SIG-M5 treated with dmso at 0.1 percent for 504 hours (cell line): ENCODE results near the gene ARHGEF1.
A peak's percentile ranks its signal among the peaks of the same experiment; 100 is the strongest.
"Not testable (repeated sequence)": the region's sequence is repeated elsewhere in the genome, so short reads cannot be mapped to it uniquely, and the experiment has no call there.

Experiments used
- DNase-seq: peaks from one replicate; lab custom pipeline; 2025; ENCODE audit not compliant: unreplicated experiment; lab: John Stamatoyannopoulos, UW

The ARHGEF1 gene

DNA sequence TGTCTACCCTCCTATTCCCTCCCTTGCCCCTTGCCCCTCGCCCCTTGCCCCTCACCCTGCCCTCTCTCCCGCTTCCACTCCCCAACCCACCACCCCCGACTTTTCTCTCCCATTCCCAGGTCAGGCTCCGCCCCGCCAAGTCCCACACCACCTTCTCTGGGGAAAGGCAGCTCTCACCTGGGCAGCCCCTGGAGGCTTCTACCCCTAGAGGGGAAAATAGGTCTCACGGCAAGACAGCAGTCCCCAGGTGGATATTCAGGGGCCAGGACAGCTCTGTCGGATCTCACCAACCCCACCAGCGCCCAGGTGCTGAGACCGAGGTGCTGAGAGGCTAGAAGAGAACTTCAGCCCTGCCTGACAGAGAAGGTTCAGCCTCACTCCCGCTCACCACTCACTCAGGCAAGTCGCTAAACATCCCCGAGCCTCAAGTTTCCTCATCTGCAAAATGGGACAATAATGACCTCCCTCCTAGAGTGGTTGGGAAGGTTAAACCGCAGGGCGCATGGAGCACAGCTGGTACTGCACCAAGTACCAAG, 46.6 kb downstream of the ARHGEF1 start:
- DNase-seq, result no peak

DNA sequence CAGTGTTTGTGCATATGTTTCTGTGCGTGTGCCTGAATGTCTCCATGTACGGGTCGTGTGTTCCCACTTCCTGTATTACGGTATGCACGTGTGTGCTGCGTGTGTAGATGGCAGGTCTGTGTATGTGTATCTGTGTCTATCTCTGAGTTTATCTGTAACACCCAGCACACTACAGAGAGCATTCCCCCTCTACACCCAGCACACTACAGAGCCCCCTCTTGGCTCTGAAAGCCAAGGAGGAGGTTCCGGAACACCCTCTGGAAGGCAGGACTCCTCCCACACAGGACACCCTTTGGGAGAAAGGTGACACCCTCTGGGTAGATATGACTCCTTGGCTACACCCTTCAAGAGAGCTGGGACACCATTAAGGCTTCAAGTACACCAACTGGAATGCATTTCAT, 47.3 kb downstream of the ARHGEF1 start:
- DNase-seq, result no peak

DNA sequence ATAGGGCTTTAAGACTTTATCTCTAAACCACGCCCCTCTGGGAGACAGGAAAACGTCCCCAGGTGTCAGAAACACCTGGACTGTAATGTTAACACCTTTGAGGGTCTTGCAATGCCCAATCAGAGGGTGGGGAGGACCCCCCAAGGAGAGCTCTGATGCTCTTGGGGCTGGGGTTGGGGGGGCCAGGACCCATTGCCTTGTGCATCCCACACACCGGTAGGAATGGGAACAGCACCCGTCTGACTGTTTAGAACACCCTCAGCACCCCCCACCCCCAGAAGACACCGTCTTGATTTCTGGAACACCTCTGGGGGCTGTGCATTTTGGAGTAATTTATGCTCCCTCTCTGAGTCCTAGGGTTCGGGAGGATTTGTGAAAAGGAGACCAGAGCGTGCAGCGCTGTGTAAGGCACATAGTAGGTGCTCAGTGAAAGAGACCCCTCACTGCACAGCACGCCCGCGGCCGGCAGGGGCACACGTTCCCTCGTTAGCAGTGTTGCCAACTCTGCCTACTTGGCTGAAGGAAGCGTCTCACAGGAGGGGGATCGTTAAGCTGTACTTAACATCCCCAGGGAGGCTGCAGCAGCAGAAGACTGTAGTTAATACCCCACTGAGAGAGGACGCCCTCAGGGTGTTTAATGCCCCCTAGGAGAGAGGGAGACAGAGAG, 48.1 kb downstream of the ARHGEF1 start:
- no peak for DNase-seq

DNA sequence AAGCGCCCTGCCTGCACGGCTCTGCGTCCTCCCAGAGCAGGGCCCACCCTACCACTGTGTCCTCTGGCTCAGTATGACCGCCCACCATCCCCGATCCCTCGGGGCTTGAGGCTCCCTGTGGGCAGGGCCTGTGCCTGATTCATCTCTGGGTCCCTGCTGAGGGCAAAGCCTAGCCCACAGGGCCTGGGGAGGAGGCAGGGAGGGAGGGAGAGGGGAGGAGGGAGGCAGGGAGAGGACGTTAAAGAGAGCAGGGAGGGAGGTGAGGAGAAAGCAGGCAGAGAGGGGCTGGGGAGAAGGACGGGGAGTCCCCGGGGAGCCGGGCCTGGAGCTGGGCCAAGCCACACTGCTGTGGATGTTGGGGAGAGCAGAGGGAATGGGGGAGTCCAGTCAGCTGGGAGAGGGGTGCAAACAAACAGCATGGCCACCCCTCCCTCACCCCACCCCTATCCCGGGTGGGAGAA, 49.3 kb downstream of the ARHGEF1 start:
- DNase-seq, result no peak

DNA sequence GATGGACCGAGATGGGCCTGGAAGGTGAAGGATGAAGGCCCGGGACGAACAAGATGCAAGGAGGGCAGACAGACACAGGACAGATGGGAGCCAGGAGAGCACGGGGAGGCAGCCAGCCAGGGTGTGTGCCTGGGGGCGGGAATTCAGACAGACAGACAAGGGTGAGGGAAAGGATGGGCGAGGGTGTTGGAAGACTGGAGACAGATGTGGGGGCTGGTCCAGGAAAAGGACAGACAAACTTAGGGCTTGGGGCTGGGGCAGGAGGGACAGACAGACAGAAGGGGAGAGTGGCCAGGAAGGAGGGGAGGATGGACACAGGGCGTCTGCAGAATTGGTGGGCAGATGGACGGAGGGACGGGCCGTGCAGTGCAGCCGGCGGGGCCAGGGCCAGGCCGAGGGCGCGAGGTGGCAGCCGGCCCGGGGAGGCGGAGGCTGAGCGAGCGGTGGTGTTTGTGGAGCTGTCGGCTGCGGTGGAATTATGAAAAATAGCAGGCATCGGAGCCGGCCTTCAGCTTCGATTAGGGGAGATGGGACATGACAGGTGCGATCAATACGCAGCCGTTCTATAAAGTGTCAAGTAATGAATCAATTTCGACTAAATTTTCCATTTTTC, 49.8 kb downstream of the ARHGEF1 start:
- DNase-seq, result no peak

DNA sequence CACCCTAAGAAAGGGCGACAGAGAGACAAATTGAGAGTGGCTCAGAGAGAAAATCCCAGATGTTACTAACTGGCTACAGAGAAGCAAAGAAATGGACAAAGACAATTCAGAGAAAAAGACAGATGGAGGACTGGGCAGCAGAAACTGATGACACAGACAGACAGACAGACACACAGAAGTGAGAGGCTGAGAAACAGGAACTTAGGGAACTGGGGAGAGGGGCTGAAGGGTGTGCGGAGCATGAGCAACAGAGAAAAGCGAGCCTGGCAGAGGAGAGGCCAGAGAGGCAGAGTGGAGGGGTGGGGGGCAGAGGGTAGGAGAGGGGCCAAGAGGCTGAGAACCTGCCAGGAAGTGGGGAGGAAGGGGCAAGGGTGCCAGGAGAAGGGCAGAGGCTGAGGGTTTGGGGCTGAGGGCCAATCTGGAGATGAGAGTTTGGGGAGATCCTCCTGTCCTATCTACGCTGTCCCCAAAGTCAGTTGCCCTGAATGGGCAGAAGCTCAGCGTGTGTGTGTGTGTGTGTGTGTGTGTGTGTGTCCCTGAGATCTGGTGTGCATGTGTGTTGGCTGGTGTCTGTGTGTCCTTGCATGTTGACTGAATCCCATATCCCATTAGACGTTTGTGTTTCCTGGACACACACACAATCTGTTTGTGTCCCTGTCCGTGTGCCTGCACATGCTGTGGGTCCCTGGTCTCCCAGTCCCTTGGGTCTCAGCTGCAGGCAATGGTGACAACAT, 50.9 kb downstream of the ARHGEF1 start:
- DNase-seq, result peak; percentile 45

DNA sequence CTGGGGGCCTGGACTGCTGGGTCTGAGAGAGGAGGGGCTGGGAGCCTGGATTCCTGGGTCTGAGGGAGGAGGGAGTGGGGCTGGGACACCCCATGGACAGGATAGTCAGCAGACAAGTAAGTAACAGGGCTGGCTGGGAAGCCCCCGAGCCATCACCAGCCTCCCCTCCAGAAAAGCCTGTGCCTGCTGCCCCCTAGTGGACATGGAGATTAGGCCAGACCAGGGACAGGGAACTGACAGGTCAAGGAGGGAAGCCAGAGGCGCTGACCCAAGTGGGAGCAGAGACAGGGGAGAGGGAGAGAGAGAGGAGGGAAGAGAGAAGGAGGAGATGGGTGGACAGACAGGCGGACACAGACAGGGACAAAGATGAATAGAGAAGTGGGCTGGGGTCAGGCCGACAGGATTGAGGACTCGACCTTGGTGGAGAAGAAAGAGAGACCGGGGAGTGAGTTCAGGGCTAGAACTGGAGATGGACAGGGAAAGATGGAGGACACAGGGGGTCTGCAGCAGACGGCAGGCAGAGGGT, 51.9 kb downstream of the ARHGEF1 start:
- DNase-seq, result peak; percentile 25

DNA sequence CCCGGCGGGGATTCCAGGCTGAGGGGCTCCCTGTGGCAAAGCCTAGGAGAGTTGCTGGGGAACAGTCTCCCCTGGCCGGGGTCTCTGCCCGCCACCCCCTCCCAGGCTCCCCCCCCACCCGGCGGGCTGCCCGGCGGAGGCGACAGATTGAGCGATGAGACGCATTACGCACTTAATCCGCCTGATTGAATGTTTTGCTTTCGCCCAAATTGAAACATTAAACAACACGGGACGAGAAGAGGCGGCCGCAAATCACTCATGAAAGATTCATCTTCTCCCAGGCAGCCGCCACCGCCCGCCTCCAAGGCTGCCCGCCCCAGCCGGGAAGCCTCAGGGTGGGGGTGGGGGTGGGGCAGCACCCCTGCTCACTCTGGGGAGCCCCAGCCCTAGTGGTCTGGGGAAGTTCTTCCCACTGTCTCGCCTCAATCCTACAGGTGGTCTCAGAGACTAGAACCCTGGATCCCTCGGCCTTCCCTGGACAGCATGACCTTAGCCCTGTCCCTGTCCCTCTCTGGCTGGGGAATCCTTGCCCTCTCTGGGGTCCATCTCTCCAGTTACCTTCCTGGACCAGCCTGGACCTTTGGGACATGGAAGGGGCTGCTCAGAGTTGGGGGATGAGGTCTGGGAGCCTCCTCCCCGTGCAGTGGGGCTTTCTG, 52.9 kb downstream of the ARHGEF1 start:
- DNase-seq, result no peak

DNA sequence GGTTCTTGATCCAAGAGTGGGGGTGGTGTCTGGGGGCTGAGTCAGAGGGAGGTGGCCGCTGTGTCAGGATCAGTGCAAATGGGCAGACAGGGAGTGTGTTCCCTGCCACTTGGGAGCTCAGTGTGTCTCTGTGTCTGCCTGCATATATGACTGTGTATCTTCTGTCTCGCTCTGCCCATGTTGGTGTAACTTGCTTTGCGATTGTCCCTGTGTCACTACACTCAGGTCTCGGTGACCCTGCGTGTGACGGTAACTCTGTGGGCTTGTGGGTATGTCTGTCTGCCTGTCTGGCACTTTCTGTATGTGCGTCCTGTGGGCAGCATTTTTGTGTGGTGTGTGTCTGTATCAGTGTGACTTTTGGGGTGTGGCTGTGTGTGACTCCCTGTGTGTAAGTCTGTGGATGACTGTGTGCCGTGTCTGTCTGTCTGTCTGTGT, 53.4 kb downstream of the ARHGEF1 start:
- DNase-seq, result no peak

DNA sequence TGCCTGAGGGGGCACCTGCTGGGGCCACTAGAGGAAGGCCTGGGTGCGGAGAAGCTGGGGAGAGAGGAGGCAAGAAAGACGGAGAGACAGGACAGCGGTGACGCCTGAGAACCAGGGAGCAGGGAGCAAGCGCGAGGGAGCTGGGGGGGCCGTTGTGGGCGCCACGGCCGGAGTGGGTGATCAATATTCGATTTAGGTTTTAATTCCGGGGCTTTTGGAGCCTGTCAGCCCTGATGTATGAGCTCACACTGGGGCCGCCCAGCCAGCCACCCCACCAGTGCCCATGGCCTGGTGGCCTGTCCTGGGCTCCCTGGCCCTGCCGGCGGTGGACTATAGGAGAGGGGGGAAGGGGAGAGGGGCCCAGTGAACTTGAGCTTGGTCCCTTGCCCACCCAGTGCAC, 54.0 kb downstream of the ARHGEF1 start:
- DNase-seq, result no peak

DNA sequence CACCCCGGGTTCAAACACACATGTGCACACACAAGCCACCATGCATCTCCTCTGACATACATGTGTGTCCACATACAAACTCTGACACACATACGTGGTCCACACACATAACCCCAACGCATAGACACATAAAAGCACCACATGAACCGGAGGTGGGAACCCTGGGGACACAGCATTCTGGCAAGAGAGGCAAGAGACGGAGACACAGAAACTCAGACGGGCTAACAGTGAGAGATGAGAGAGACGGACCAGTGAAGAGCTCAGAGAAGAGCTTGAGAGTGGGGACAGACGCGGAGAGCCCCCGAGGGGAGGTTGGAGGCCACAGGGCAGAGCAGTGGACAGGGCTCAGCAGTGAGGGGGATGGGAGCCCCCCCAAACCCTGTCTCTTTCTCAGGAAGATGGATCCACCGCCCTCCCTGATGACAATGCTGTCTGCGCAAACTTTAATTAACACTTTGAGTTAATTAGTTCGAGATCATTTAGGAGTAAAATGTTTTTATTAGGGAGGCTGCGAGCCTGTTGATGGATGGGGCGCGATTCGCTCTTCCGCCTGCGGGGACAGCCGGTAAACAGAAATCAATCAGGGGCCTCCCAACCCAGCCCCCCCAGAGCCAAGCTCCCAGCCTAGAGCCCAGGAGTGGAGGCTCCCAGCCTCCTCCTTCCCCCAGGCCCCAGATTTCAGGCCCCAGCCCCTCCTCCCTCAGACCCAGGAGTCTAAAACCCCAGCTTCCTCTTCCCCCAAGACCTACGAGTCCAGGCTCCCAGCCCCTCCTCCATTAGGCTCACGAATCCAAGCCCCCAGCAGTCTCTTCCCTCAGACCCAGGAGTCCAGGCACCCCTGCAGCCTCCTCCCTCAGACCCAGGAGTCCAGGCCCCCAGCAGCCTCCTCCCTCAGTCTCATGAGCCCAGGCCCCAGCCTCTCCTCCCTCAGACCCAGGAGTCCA, 54.8 kb downstream of the ARHGEF1 start:
- DNase-seq, result no peak

DNA sequence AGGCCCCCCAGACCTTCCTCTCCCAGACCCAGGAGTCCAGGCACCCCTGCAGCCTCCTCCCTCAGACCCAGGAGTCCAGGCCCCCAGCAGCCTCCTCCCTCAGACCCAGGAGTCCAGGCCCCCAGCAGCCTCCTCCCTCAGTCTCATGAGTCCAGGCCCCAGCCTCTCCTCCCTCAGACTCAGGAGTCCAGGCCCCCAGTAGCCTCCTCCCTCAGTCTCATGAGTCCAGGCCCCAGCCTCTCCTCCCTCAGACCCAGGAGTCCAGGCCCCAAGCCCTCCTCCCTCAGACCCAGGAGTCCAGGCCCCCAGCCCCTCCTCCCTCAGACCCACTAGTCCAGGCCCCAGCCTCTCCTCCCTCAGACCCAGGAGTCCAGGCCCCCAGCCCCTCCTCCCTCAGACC, 56.2 kb downstream of the ARHGEF1 start:
- DNase-seq, result not testable (repeated sequence)

DNA sequence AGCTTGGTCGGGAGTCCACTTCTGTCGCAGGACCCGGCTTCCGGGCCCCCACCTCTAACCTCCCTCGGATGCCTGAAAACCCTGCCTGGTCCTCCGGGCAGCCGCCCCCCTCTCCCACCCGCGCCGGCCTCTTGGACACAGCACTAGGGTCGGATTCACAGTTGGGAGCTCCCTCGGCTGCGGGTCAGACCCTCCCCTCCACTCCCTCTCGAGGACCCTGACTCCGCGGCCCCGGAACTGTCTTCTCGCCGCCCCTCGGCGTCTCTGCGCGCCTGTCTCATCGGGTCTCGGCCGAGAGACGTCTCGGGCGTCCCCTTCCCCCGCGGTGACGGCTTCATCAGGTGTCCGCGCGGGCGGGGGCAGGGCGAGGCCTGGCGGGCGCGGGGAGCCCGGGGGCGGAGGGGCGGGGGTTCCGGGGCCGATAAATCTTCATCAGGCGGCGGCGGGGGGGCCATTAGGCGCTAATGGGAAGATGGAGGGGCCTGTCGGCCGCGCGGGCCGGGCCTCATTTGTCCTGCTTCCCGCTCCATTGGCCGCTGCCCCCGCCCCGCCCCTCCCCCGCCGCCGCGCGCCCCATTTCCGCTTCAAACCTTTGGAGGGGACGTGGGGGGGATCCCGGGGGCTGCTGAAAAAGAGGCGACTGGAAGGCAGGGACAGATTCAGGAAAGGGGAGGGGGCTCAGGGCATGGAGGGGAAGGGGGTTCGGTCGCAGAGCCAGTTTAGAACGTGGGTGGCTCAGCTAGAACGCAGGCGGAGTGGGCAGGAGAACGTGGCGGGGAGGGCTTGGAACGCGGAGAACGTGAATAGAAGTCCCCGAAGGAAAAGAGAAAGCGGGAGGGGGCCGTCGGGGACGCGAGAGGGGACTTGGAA, 57.1 kb downstream of the ARHGEF1 start:
- DNase-seq, result no peak

DNA sequence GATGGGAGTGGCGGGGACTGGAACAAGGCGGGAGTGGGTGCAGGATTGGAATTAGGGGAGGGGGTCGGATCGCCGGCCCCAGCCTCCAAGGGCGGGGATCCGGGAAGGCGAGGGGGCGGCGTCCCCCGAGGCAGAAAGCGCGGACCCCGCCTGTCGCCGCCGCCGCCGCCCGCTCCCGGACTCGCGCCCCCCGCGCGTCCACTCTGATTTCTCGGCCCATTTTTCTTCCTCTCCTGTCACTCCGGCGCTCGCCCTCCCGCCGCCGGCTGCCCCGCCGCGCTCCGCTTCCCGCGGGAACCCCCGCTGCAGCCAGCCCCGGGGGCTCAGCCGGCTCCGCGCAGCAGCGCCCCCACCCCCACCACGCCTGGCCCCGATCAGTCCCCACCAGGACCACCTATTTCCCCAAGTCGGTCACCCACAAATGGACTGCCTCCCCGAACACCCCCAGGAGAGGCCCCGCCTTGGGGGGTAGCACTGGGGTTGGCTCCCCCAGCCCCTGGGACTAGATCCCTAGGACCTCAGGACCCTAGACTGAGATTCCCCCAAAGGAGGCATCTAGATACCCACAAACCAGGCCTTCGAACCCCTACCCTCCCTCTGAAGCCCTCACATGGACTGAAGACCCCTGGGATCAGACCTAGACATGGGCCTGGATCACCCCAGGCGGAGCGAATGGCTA, 57.9 kb downstream of the ARHGEF1 start:
- DNase-seq, result no peak

DNA sequence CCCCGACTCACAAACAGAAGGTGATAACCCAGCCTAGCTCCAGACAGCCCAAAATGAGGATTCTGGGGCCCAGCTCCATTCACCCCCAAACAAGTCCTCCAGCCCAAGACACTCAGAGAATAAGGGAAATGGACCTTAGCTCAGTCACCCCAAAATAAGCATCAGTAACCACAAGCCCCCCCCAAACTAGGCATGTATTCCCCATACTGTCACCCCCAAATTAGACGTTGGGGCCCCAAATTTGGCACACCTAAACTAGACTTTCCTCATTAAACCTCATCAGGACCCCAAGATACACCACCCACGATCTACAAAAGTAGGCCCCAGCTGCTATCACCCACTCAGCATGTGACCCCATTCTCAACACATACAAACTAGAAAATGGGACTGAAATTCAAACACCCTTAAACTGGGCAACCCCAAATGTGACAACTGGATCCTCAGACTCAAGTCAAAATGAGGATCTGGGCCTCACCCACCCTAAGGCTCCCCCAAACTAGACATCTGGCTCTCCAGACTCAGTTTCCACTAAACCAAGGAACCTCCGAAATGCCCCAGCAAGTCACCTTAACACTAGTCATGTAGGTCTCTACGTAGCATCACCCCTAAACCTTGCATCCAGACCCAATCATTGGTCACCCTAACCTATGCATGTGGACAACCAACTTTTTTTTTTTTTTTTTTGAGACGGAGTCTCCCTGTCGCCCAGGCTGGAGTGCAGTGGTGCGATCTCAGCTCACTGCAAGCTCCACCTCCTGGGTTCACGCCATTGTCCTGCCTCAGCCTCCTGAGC, 58.6 kb downstream of the ARHGEF1 start:
- no peak for DNase-seq

DNA sequence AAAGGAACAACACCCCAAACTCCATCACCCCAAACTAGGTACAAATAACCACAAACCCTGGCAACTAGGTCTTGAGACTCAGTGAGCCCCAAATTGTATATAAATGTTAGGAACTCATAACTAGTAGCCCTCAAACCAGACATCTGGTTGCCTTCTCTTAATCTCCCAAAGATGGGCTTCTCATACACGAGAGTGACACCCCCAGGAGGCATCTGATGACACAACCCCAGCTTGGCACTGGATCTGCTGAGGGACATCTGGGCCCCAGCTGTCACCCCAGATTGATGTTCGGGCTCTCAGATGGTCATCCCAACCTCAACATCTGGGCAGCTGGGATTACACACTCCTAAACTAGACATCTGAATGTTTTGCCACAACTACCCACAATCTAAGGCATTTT, 61.4 kb downstream of the ARHGEF1 start:
- no peak for DNase-seq

DNA sequence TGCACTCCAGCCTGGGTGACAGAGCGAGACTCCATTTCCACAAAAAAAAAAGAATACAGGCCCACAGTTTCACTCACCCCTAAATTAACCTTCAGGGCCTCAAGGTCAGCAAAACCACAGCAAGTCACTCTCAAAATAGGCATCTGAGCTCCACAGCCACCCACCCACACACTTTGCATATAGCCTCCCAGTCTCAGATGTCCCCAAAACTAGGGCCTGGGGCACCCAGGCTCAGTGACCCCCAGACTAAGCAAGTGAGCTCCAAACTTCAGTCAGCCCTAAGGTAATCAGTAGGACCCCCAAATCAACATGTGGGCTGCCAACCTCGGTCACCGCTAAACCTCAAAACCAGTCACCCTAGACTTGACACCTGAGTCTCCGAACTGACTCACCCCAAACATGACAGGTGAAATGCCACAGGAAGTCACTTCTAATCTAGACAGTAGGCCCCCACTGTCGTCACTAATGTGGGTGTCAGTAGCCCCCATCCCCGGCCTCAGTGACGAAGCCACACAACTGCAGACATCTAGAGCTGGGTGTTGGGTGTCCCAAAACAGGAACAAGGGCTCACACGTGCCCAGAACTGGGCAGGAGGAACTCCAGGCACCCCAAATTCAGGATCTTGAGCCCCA, 62.3 kb downstream of the ARHGEF1 start:
- DNase-seq, result no peak
